Naive thymus-derived CD8-positive, alpha-beta T cell (primary cell): ENCODE results near the gene MS4A15. TPM values are rescaled to one million over a fixed set of nuclear protein-coding genes. Genes with fewer than 3 reads are reported as not detected.
"Not testable (repeated sequence)": the region's sequence is repeated elsewhere in the genome, so short reads cannot be mapped to it uniquely, and the experiment has no call there.

Experiments
- ATAC-seq, 2 donors: fragments of 150-1000 bp; cut with Tn5 transposase in 1 of 2; sonication (Bioruptor Pico), chemical (Tn5 transposase) in 1 of 2; 1 replicate in 1 of 2; 2 replicates in 1 of 2; pipeline ENCODE4 v1.10.0; 2021; ENCODE audit warnings: mild to moderate bottlenecking in 2 of 2, moderate library complexity in 2 of 2
- POLR2A ChIA-PET: fragments of 350-600 bp; sonication (Branson Sonifier 250); formaldehyde crosslinking; loops from one replicate; lab custom pipeline; 2021; ENCODE audit warnings: antibody characterized with exemption; lab: Charles Lee
- DNase-seq, 10 donors: peaks; one replicate each; pipeline versions ENCODE4 v3.0.0 to v3.0.0-alpha.2; 2020 to 2022
- H3K27ac Mint-ChIP-seq, 10 donors: one replicate each; pipeline ENCODE4 v1.8.0; 2020 to 2022; ENCODE audit warnings: mild to moderate bottlenecking in 10 of 10, mixed read lengths in 10 of 10, moderate library complexity in 4 of 10, inconsistent platforms in 1 of 10
- H3K27me3 Mint-ChIP-seq, 5 donors: one replicate each; pipeline ENCODE4 v1.8.0; 2021 to 2022; ENCODE audit warnings: mixed read lengths in 5 of 5
- H3K36me3 Mint-ChIP-seq, 3 donors: one replicate each; pipeline ENCODE4 v1.8.0; 2020 to 2022; ENCODE audit warnings: mixed read lengths in 3 of 3, mild to moderate bottlenecking in 2 of 3, inconsistent platforms in 1 of 3
- H3K4me1 Mint-ChIP-seq, 4 donors: one replicate each; pipeline ENCODE4 v1.8.0; 2021 to 2022; ENCODE audit warnings: mixed read lengths in 4 of 4
- H3K4me3 Mint-ChIP-seq, 10 donors: one replicate each; pipeline ENCODE4 v1.8.0; 2020 to 2022; ENCODE audit warnings: mild to moderate bottlenecking in 10 of 10, mixed read lengths in 10 of 10, moderate library complexity in 6 of 10, inconsistent platforms in 1 of 10
- H3K9me3 Mint-ChIP-seq, 9 donors: one replicate each; pipeline ENCODE4 v1.8.0; 2020 to 2022; ENCODE audit warnings: mixed read lengths in 9 of 9, mild to moderate bottlenecking in 3 of 9, inconsistent platforms in 1 of 9, moderate library complexity in 1 of 9
- polyA plus RNA-seq, 3 donors: library from polyadenylated mRNA; unstranded; fragments of 300-500 nt; fragmentation: Illumina TruSeq; gene quantifications; one replicate each; pipeline ENCODE4 v1.2.3, GENCODE V29; 2021
- total RNA-seq, 8 experiments: library from RNA in 2 of 8; stranded (reverse) in 2 of 8; gene quantifications; one replicate each; pipeline ENCODE4 v1.2.3 and lab custom pipeline; 2021 to 2026

MS4A15 gene
- total and polyA plus RNA-seq, 5 experiments from 2014 or later, result not detected

DNA sequence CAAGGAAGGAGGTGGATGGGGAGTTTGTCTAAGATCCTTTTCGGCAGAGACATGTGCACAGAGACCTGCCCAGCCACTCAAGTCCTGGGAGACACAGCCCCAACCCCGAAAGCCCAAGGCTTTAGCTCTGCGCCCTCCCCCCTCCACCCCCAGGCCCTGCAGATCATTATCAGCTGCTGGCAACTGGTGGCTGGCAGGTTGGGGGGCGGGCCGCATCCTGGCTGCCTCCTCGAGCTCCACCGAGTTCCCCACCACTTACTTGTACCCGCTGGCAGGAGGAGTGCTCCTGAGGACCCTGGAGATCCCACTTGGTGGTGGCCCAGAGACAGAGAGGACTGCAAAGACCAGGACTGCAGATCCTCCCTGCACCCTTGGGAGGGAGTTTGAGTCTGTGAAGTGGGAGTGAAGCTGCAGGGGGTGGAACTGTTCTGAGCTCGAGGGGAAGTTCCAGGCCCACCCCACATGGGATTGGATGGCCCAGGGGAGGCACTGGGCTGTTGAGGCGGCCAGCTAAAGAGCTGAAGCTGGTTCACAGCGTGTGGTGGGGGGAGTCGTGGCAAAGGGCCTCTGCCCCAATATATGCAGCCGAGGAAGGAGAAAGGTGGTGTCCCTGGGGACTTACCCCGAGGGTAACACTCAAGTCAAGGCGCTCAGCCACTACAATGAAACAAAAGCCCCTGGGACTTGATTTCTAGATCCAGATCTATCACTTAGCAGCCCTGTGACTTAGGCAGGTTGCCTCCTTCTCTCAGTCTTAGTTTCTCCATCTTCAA, 65.3 kb downstream of the MS4A15 start:
- POLR2A ChIA-PET, result no interaction called here

DNA sequence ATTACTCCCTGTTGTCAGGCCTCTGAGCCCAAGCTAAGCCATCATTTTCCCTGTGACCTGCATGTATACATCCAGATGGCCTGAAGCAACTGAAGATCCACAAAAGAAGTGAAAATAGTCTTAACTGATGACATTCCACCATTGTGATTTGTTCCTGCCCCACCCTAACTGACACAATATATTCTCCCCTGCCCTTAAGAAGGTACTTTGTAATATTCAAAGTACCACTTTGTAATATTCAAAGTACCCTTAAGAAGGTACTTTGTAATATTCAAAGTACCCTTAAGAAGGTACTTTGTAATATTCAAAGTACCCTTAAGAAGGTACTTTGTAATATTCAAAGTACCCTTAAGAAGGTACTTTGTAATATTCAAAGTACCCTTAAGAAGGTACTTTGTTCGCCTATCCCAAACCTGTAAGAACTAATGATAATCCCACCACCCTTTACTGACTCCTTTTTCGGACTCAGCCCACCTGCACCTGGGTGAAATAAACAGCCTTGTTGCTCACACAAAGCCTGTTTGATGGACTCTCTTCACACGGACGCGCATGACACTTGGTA, 67.2 kb downstream of the MS4A15 start:
- POLR2A ChIA-PET, H3K9me3 Mint-ChIP-seq, ATAC-seq, H3K4me3 Mint-ChIP-seq, H3K4me1 Mint-ChIP-seq, H3K27me3 Mint-ChIP-seq, H3K27ac Mint-ChIP-seq, H3K36me3 Mint-ChIP-seq, DNase-seq: not testable (repeated sequence)

More for the DNA sequence above, 65.3 kb downstream of the MS4A15 start:
- Mint-ChIP-seq H3K27ac (peak overlapping the region in 2 of 10 donors; percentile 25 to 41), H3K36me3 (peaks cover 0 to under 1% (median 0%) of the 10 kb centered on the region in 3 donors), H3K27me3 (peaks cover 0 to 2% (median 0%) of the 10 kb centered on the region in 5 donors), H3K4me1 (no peaks in the 10 kb centered on the region), H3K9me3 (peaks cover 0 to 6% (median 3%) of the 10 kb centered on the region in 9 donors), H3K4me3 (no peak overlapping the region)
- peak in 1 of 2 donors; percentile 22 for ATAC-seq
- DNase-seq, result no peak

DNA sequence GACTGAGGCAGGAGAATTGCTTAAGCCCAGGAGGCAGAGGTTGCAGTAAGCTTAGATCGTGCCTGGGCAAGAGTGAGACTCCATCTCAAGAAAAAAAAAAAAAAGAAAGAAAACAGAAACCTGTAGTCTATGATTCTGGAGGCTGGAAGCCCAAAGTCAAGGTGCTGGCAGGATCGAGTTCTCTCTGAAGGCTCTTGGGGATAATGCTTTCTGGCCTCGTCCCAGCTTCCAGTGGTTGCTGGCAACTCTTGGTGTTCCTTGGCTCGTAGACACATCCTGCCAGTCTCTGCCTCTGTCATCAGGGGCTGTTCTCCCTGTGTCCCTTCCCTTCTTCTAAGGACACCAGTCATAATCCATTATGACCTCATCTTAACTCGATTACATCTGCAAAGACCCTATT, 68.5 kb downstream of the MS4A15 start:
- DNase-seq (no peak), ATAC-seq (no peak)
- Mint-ChIP-seq H3K36me3 (no peaks in the 10 kb centered on the region), H3K27me3 (no peaks in the 10 kb centered on the region), H3K9me3 (no peaks in the 10 kb centered on the region), H3K4me1 (no peaks in the 10 kb centered on the region), H3K4me3 (no peak overlapping the region), H3K27ac (no peak overlapping the region)
- POLR2A ChIA-PET, result no interaction called here

DNA sequence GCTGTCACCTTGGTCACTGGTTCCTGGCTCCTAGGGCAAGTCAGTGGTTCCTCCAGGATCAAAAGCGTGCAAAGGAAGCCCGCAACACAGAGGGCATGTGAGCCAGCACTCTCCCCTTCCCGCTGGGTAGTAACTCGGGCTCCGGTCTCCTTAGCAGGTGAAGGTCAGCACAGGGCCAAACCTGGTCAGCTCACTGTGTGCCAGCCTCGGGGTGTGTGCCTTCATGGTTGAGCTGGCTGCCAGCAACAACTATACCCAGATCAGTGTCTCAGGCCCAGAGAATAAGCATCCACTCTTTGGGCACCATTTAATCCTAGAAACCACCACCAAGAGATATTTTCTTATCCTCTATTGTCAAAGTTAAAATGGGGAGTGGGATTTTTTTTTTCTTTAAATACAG, 69.1 kb downstream of the MS4A15 start:
- Mint-ChIP-seq H3K36me3 (no peaks in the 10 kb centered on the region), H3K27me3 (no peaks in the 10 kb centered on the region), H3K4me1 (peaks cover 0 to 2% (median 0%) of the 10 kb centered on the region in 4 donors), H3K9me3 (no peaks in the 10 kb centered on the region), H3K27ac (no peak overlapping the region), H3K4me3 (no peak overlapping the region)
- POLR2A ChIA-PET, result interaction anchor here (0.7 kb wide), 1 partner anchor 37 kb away, joined by 3 read pairs; no protein-coding TSS in a partner anchor
- ATAC-seq, result no peak
- DNase-seq, result no peak

Other genes starting within 250 kb of the MS4A15 start
- gene MS4A13, start 241.5 kb upstream of the MS4A15 start, total RNA-seq, result not detected
- not detected for gene MS4A13, start 241.5 kb upstream of the MS4A15 start, polyA plus RNA-seq
- gene MS4A8, start 57.3 kb upstream of the MS4A15 start, total RNA-seq, result not detected
- not detected for gene MS4A8, start 57.3 kb upstream of the MS4A15 start, polyA plus RNA-seq
- not detected for gene MS4A18, start 32.1 kb upstream of the MS4A15 start, total RNA-seq
- not detected for gene MS4A18, start 32.1 kb upstream of the MS4A15 start, polyA plus RNA-seq
- gene MS4A10, start 28.5 kb downstream of the MS4A15 start, total RNA-seq, result not detected
- not detected for gene MS4A10, start 28.5 kb downstream of the MS4A15 start, polyA plus RNA-seq
- gene CCDC86, start 85.2 kb downstream of the MS4A15 start, total RNA-seq, result 10 to 100 TPM; 11.3 to 12.0 TPM
- 10 to 100 TPM; 10.8 to 27.1 (median 18.5) TPM for gene CCDC86, start 85.2 kb downstream of the MS4A15 start, polyA plus RNA-seq
- gene PTGDR2, start 99.1 kb downstream of the MS4A15 start, total RNA-seq, result under 1 TPM in 1 of 2 experiments, not detected in 1; 0.16 TPM
- under 1 TPM in 1 of 3 donors, not detected in 2; 0.16 TPM for gene PTGDR2, start 99.1 kb downstream of the MS4A15 start, polyA plus RNA-seq
- not detected for gene ZP1, start 110.7 kb downstream of the MS4A15 start, total RNA-seq
- gene ZP1, start 110.7 kb downstream of the MS4A15 start, polyA plus RNA-seq, result not detected
- 10 to 100 TPM; 94.0 to 98.8 TPM for gene PRPF19, start 149.7 kb downstream of the MS4A15 start, total RNA-seq
- gene PRPF19, start 149.7 kb downstream of the MS4A15 start, polyA plus RNA-seq, result 10 to 100 TPM; 14.2 to 19.5 (median 17.8) TPM
- 10 to 100 TPM; 52.4 to 60.5 TPM for gene TMEM109, start 157.3 kb downstream of the MS4A15 start, total RNA-seq
- gene TMEM109, start 157.3 kb downstream of the MS4A15 start, polyA plus RNA-seq, result 100 to 1,000 TPM; 216 to 295 (median 272) TPM
- under 1 TPM in 1 of 2 experiments, not detected in 1; 0.88 TPM for gene TMEM132A, start 167.6 kb downstream of the MS4A15 start, total RNA-seq
- not detected for gene TMEM132A, start 167.6 kb downstream of the MS4A15 start, polyA plus RNA-seq
- gene SLC15A3, start 195.3 kb downstream of the MS4A15 start, total RNA-seq, result 10 to 100 TPM; 13.6 to 14.9 TPM
- 1 to 10 TPM in 2 of 3 donors, under 1 TPM in 1; 0.90 to 3.4 (median 1.0) TPM for gene SLC15A3, start 195.3 kb downstream of the MS4A15 start, polyA plus RNA-seq
- 100 to 1,000 TPM; 384 to 405 TPM for gene CD6, start 214.8 kb downstream of the MS4A15 start, total RNA-seq
- gene CD6, start 214.8 kb downstream of the MS4A15 start, polyA plus RNA-seq, result 100 to 1,000 TPM; 150 to 199 (median 153) TPM